RWPE2 (cell line): Measurements from ENCODE around the gene ICAM1.

Experiments
- ATAC-seq: fragments of 200-7000 bp; cut with Tn5 transposase; 3 replicates; pipeline ENCODE4 v1.9.1; 2021; ENCODE audit warnings: low read depth
- DNase-seq: peaks from one replicate; pipeline ENCODE4 v3.0.0-alpha.2; 2020; ENCODE audit warnings: low spot score
- H3K27ac ChIP-seq: fragments of 450-650 bp; 2 replicates; pipeline ENCODE4 v1.5.1; 2017; ENCODE audit warnings: mild to moderate bottlenecking; ENCODE audit not compliant: poor library complexity, severe bottlenecking
- H3K27me3 ChIP-seq: fragments of 250-450 bp; sonication (Bioruptor Pico); 2 replicates; pipeline ENCODE4 v1.5.1; 2021; ENCODE audit warnings: mild to moderate bottlenecking, moderate library complexity; ENCODE audit not compliant: insufficient read depth, poor library complexity, severe bottlenecking
- H3K36me3 ChIP-seq: fragments of 250-450 bp; sonication (Bioruptor Pico); 2 replicates; pipeline ENCODE4 v1.5.1; 2020; ENCODE audit warnings: low read depth, mild to moderate bottlenecking, moderate library complexity
- H3K4me1 ChIP-seq: fragments of 250-450 bp; sonication (Bioruptor Pico); 2 replicates; pipeline ENCODE4 v1.5.1; 2021; ENCODE audit warnings: mild to moderate bottlenecking, moderate library complexity; ENCODE audit not compliant: insufficient read depth, poor library complexity, severe bottlenecking
- H3K4me3 ChIP-seq: fragments of 250-450 bp; sonication (Bioruptor Pico); 2 replicates; pipeline ENCODE4 v1.5.1; 2021; ENCODE audit warnings: mild to moderate bottlenecking, moderate library complexity; ENCODE audit not compliant: severe bottlenecking
- H3K9me3 ChIP-seq: fragments of 250-450 bp; sonication (Bioruptor Pico); 2 replicates; pipeline ENCODE4 v1.5.1; 2021; ENCODE audit warnings: mild to moderate bottlenecking, moderate library complexity; ENCODE audit not compliant: severe bottlenecking
- CTCF ChIP-seq: fragments of 450-650 bp; IDR thresholded peaks from one replicate; pipeline ENCODE4 v1.5.1; 2017; ENCODE audit warnings: mild to moderate bottlenecking, moderate library complexity; ENCODE audit not compliant: poor library complexity, severe bottlenecking

ICAM1 gene

GRCh38 chr19:10245189-10245939, 25.6 kb upstream of the ICAM1 start:
- Histone ChIP-seq H3K36me3 (no peaks in the 10 kb centered on the region), H3K27me3 (no peaks in the 10 kb centered on the region), H3K9me3 (no peaks in the 10 kb centered on the region), H3K4me1 (no peaks in the 10 kb centered on the region), H3K4me3 (no peak overlapping the region), H3K27ac (no peak overlapping the region)
- ATAC-seq (no peak), DNase-seq (no peak)
- TF ChIP-seq CTCF = no peak

- ATAC-seq = no peak
- Histone ChIP-seq H3K4me1 (no peaks in the 10 kb centered on the region), H3K27ac (no peak overlapping the region)
These were observed 24.4 kb upstream of the ICAM1 start for GRCh38 chr19:10246511-10246910.

GRCh38 chr19:10251792-10252694, 18.9 kb upstream of the ICAM1 start, which contains the start of gene MRPL4:
Gene MRPL4 (plus strand): TSS chr19:10252214. CDS start chr19:10252254, 40 bp downstream.
- no peaks in the 10 kb centered on the region for H3K4me1 ChIP-seq
- peak; percentile 97 for DNase-seq
- TF ChIP-seq CTCF = no peak

More at GRCh38 chr19:10246511-10246910, 24.4 kb upstream of the ICAM1 start:
- no peak for TF ChIP-seq CTCF
- H3K9me3 ChIP-seq = no peaks in the 10 kb centered on the region
- no peaks in the 10 kb centered on the region for H3K36me3 ChIP-seq
- no peak overlapping the region for H3K4me3 ChIP-seq
- DNase-seq = no peak
- H3K27me3 ChIP-seq = no peaks in the 10 kb centered on the region

GRCh38 chr19:10252707-10253106, 18.2 kb upstream of the ICAM1 start:
- ATAC-seq (no peak), DNase-seq (no peak)
- H3K4me1 ChIP-seq = no peaks in the 10 kb centered on the region
- TF ChIP-seq CTCF = no peak
- no peaks in the 10 kb centered on the region for H3K9me3 ChIP-seq
- H3K27ac ChIP-seq = peak overlapping the region; percentile 33
- peak overlapping the region; percentile 89 for H3K4me3 ChIP-seq
- H3K27me3 ChIP-seq = no peaks in the 10 kb centered on the region
- H3K36me3 ChIP-seq = peaks cover 28% of the 10 kb centered on the region

More at GRCh38 chr19:10251792-10252694, 18.9 kb upstream of the ICAM1 start, which contains the start of gene MRPL4:
- peak; percentile 98 for ATAC-seq
- Histone ChIP-seq H3K4me3 (peak within 1 kb of the TSS; percentile 89), H3K27me3 (no peaks in the 10 kb centered on the region), H3K9me3 (no peaks in the 10 kb centered on the region), H3K36me3 (peaks cover 21% of the 10 kb centered on the region), H3K27ac (peak within 1 kb of the TSS; percentile 33)
